Measurements from ENCODE around the gene TNFAIP8L1.

- TF ChIP-seq, protein P1, sequence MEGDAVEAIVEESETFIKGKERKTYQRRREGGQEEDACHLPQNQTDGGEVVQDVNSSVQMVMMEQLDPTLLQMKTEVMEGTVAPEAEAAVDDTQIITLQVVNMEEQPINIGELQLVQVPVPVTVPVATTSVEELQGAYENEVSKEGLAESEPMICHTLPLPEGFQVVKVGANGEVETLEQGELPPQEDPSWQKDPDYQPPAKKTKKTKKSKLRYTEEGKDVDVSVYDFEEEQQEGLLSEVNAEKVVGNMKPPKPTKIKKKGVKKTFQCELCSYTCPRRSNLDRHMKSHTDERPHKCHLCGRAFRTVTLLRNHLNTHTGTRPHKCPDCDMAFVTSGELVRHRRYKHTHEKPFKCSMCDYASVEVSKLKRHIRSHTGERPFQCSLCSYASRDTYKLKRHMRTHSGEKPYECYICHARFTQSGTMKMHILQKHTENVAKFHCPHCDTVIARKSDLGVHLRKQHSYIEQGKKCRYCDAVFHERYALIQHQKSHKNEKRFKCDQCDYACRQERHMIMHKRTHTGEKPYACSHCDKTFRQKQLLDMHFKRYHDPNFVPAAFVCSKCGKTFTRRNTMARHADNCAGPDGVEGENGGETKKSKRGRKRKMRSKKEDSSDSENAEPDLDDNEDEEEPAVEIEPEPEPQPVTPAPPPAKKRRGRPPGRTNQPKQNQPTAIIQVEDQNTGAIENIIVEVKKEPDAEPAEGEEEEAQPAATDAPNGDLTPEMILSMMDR (IDR thresholded peaks at IDR 0.05; ENCODE audit: low read depth, low read length): no peak
- TF ChIP-seq POLR2A (IDR thresholded peaks at IDR 0.05; ENCODE audit: extremely low read depth, insufficient read length): no peak
Measured at GRCh38 chr19:4675346-4675745, 36.0 kb downstream of the TNFAIP8L1 start.
